CD4-positive, alpha-beta T cell treated with Interferon gamma for 1 hour (primary cell): ENCODE measurements around the gene EMILIN3.
A peak's percentile ranks its signal among the peaks of the same experiment; 100 is the strongest.

Experiments
- DNase-seq: peaks from one replicate; pipeline ENCODE4 v3.0.0-alpha.2; 2020

Gene EMILIN3

DNA sequence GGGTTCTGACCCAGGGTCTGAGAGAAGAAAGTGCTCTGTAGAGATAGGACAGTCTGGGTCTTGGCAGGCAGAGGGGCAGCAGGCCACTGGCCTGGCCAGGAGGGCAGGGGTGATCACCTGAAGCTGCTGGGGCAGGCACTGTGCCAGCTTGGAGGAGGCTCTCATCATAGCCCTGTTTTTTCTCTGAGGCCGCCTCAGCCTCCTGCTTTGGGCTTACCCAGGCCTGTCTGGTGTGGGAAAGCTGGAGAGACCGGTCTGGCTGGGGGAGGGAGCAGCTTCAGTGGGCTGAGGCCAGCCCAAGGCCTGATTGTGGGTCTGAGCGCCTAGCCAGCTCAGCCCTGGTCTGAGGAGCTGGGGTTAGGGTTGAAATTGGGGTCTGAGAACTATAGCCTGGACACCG, 22.1 kb downstream of the EMILIN3 start:
- DNase-seq: no peak

DNA sequence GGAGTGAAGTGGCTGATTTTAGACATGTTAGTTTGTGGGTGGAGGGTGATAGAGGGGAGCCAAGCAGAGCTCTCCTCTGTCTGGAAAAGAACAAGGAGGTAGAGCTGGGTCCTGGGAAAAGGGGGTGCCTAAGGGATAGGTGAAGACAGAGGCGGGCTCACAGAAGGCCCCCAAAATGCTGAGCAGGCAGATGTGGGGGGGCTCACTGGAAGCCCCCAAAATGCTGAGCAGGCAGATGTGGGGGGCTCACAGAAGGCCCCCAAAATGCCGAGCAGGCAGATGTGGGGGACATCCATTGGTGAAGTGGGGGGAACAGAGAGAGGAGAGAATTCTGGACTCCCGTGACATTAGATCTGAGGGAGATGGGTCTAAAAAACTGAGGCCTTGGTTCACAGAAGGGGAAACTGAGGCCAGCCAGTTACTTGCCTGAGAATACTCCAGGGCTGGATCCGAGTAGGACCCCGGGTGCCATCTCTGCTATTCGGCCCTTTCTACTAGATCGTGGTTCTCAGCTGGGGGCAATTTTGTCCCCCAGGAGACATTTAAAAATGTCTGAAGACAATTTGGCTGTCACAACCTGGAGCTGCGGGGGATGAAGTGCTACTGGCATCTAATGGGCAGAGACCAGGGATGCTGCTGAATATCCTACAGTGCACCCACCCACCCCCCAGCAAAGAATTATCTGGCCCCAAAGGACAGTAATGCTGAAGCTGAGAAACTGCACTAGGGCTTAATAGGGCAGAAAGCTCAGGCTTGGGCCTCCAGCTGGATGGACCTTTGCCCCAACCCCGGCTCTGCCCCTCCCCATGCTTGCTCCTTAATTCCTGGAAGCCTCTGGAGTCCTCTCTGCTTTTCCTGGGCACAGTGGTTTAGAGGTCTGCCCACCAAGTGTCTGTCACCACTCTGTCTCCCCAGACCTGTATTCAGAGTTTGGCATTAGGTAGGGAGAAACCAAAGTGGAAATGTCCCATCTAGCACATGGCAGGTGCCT, 23.8 kb downstream of the EMILIN3 start:
- no peak for DNase-seq

DNA sequence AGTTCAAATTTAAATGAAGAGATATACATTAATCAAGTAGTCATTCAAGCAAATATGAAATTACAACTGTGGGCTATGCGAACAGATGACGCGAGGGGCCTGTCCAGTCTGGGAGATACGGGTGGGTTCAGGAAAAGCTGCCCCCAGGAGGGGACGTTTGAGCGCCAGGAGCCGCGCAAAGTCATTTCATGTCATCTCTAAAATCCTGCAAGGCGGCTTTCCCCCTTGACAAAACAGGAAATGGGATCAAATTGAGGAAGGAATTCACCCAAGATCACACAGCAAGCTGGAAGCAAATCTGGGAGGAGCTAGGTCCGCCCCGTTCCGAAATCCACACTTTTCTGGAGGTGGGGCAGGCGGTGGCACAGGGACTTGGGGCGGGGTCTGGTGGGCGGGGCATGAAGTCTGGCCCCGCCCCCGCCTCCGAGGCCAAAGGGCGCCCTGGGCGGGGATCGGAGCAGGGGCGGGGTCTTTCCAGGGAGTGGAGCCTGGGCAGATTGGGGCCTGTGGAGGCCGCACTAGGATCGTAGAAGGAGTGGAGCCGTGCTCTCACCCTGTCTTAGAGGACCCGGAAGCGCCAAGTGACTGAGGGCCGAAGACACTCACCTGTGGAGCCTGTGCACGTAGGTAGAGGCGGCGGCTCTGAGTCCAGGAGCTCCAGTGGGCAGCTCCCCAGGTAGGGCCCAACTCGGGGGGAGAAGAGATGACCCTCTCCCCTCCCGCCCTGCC, 26.1 kb downstream of the EMILIN3 start, which contains the start of gene LPIN3:
LPIN3 (plus strand) TSS at position 495 of the 729 bp plus-strand sequence. CDS start 4,983 bp downstream, outside the sequence.
- peak; percentile 45 for DNase-seq

DNA sequence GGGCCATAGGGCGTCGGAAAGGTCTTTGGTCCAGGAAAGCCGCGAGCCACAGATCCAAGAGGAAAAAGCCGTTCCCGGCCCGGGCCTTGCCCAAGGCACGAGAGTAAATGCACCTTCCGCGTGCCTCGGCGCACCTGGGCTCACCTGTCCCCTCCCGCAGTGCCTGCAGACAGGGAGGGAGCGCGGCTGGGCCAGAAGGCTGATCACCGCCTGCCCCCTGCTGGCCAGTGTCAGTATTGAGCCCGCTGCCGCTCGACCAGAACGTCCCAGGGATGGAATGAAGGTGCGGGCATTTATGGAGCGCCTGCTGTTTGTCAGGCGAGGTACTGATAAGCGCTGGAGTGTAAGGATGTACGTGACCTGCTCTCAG, 26.7 kb downstream of the EMILIN3 start:
- DNase-seq: peak; percentile 76

DNA sequence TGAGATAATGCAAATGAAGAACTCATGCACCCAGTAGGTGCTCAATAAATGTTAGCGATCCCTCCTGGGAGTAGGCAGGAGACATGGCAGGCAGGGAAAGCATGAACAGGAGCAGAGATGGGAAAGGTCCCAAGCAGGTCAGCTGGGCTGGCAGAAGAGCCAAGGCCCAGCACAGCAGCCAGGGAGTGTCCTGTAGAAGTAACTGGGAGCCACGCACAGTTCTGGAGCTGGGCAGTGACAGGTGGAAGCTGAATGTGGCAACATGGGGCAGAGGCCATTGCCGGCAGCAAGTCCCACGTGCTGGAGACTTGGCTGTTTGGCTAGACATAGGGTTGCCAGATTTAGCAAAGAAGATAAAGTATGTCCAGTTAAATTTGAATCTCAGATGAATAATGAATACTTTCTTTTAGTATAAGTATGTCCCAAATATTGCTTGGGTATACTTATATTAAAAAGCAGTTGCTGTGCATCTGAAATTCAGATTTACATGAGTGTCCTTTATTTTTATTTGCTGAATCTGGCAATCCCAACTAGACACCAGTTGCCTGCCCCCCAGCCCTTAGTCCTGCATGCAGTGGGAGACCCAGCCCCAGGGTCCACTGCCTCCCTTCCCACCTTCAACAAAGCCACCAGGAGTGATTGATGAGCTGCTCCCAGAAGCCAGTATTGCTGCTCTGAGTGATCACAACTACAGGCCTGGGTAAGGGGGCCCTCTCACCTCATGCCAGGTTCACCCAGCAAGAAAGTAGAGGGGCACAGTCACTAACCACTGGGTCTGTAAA, 29.7 kb downstream of the EMILIN3 start:
- no peak for DNase-seq

DNA sequence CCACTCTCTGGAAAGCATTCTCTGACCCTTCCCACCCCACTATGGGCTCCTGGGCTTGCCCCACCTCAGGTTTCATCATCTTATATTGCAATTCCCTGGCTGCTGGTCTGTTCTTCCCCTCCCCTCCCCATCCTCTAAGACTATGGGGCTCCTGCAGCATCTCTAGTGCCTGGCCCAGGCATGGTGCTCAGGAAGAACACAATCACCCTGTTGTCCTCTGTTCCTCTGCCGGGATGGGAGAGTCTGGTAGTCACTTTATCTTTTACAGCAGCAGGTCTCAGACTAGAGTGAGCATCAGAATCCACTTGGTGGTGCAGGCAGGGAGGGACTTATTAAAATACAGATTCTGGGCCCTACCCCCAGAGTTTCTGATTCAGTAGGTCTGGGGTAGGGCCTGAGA, 31.0 kb downstream of the EMILIN3 start:
- DNase-seq: no peak

DNA sequence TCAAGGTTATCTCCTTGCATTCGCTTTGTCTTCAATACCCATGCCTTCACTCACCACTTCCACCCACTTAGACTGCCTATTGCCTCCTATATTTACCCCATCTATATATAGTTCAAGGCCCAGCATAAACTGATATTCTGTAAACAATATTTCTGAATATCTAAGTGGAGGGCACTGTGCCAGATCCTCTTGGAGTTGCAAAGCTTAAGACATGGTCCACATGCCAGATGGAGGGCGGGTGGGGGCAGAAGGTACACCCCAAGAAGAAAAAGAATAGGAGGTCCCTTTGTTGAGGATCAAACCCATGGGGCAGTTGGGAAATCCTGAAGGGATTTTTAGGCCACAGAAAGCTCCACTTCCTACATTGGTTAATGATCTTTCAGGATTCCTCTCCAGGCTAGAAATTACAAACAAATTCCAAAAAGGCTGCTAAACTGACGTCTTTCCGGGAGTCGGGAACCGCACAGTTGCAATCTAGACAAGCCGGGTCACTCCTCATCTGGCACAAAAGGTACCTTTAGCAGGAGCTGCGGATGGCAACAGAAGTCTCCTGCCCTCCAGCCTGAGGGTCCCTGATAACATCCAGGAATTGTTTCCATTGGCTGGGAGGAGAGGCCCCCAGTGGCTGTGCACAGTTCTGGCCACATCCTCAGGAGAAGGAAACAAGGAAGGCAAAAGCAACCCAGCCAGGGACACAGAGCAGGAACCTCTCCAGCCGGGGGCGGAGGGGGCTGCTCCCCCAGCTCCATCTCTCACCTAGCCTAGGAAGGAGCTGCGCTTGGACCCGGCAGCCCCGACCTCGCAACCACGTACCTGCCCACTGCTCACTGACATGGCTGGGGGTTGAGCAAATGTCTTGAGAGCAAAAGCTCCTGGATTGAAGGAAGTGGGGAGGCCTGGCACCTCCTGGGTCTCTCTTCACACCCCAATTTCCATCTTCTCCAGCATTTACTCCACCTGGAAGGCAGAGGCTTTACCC, 31.9 kb downstream of the EMILIN3 start:
- DNase-seq: no peak

DNA sequence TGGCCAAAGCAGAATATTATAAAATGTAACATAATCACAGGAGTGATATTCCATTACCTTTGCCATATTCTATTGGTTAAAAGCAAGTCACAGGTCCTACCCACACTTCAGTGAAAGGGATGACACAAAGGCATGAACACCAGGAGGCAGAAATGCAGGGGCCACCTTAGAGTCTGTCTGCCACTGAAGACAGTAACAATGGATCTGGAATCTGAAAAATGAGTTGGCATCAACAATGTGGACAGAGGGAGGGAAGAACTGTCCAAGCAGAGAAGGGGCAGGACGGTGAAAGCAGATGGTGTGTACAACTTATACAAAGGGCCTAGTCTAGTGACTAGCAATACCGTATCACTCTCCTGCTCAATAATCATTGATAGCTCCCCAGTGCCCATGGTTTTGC, 32.6 kb downstream of the EMILIN3 start:
- DNase-seq: no peak

DNA sequence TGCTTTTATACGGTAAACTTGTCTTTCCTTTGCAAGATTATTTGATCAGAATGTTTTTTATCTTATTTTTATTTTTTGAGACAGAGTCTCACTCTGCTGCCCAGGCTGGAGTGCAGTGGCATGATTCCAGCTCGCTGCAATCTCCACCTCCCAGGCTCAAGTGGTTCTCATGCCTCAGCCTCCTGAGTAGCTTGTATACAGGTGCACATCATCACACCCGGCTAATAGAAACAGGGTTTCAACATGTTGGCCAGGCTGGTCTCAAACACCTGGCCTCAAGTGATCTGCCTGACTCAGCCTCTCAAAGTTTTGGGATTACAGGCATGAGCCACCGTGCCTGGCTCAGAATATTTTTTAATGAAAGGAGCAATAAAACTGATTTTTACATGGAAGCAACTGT, 34.9 kb downstream of the EMILIN3 start:
- DNase-seq: no peak

DNA sequence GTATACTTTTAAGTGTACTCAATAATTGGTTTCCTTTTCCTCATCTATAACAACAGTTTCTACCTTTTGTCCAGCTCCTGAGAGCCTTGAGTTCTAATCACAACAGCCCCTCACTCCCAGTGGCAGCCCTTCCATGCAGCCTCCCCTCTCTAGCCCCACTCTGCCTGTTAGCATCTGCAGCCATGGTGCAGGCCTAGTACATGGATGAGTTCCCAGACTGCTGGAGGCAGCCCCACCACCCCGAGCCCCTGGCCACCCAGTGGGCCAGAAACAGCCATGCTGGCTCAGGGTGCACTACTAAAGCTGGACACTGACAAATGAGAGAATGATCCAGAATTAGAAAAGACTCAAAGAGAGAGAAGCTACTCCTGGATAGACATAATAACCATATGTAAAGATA, 35.7 kb downstream of the EMILIN3 start:
- no peak for DNase-seq

DNA sequence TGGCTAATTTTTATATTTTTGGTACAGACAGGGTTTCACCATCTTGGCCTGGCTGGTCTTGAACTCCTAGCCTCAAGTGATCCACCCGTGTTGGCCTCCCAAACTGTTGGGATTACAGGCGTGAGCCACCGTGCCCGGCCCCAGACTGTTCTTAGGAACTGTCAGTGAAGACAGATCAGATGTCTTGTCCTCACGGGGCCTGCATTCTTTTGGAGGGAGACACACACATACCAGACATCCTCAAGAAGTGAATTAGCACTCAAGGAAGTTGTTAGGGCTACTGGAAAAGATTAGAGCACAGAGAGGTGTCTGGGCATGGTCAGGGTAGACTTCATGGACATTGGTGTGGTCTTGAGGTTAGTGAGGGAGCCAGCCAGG, 36.3 kb downstream of the EMILIN3 start:
- DNase-seq: no peak

DNA sequence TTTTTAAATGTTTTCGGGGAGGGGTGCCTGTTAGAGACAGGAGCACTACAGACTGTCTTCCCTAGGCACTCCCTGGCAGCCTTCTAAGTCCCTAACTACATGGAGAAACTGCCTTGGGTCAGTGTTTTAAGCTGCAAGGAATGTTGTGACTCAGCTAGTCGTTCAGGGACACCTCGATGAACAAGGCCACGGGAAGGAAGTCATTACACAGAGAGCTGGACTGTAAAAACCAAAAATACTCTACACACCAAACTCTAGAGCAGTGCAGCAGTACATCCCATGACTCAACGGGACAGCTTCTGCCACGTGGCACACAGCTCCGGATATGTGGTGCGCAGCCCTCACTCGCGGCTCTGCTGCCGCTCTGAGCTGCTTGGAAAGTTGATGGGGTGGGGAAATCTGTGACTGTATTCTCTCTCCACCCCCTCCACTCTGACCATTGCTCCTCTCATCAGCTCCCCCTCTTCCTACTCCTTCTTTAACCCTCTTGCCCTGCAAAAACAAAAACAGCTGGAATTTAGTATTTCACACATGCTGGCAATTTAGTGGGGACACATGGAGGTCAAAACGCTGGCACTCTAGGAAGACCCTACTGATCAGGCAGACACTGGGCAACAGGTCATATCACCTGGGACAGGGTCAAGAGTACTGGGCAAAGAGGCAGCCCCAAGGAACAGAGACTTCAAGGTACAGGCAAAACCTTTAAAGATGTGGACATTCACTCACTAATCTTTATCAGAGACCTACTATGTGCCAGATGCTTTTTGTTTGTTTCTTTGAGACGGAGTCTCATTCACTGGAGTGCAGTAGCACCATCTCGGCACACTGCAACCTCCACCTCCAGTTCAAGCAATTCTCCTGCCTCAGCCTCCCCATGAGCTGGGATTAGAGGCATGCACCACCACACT, 36.9 kb downstream of the EMILIN3 start:
- DNase-seq: peak; percentile 55

DNA sequence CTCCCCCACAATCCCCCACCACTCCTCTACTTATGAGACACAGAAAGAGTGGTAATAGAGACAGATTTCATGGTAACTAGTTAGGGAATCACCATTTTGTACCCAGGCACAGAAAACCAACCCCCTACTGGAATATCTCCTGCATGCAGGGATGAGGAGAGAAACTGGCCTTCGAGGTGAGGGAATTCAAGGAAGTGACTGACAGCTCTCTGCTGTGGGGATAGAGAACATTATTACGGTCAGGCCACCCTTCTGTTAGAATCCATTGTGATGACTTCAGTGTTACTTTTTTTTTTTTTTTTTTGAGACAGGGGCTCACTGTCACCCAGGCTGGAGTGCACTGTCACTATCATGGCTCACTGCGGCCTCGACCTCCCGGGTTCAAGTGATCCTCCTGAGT, 39.4 kb downstream of the EMILIN3 start:
- no peak for DNase-seq

DNA sequence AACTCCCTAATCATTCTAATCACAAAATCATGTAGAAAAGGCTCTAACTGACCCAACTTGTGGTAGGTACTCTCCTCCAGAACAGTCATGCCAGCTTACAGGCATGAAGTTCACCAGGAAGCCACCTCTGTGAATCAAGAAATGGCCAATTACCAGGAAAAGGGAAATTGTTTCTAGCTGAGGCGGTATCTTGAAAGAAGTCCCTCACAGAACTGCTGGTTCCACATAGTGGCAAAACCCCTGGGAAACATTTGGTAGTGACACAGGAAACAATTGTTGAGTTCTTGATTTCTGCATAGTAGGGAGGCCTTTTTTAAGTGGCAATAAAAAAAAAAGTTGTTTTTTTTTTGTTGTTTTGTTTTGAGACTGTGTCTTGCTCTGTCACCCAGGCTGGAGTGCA, 45.6 kb downstream of the EMILIN3 start:
- DNase-seq: no peak

DNA sequence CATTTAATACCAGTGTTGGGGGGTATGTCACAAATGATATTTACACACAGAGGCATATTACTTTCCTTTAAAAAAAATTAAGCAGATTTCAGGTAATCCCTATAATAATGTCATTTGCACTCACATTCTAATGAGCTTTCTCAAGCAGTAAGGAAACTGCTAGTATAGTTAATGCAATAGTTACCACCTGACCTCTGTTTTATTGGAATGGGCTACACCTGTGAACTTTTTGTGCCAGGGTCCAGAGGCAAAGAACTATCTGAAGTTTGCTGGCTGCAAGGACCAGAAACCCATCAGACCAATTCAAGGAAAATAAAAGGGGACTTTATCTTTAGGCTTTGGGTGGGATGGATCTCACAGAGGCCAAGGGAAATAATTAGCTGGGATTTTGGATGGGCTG, 46.2 kb downstream of the EMILIN3 start:
- no peak for DNase-seq

DNA sequence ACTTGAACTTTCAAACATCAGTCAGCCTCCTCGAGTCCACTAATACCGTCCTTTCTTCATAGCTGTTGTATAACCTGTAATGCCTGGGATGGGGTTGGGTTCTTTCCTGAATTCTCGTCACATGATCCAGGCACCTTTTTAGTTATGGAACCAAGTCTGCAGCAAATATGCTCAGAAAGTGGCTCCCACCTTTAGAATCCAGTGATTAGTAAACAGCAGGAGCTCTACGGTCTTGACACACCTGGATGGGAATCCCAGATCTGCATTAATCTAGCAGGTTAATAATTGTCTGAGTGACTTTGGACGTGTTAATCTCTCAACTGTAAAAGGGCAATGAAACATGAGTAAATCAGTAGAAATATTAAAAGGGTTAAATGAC, 48.4 kb downstream of the EMILIN3 start:
- no peak for DNase-seq

DNA sequence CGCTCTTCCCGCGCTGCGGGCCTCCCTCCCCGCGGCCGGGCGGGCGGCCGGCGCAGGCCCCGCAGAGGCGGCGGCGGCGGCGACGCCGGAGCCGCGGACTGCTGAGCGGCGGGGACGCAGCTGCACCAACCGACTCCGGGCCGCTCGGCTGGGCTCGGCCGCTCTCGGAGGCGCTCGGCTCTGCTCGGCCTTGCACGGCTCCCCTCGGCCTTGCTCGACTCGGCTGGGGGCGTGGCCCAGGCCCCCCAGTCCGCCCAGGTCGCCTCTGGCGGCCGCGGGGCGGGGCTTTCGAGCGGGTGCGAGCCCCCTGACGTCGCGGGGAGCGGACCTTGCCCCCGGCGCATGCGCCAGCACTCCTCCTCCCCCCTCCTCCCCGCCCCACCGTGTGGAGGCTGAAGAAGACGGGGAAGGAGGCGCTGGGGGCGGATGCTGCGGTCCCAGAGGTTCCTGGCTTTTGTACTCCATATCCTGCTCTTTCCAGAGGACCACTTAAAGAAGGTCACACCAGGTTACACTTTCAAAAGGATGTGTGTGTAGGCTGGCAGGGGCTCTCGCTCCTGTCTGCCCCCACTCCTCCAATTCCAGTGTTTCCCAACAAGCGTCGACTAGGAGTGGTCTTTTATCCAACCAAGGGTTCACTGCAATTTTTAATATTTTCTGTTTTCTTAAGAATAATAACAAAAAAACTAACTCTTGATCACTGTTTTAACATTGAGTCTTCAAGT, 48.9 kb downstream of the EMILIN3 start, which contains the start of gene ZHX3:
ZHX3 (minus strand) TSS at position 186 of the 725 bp plus-strand sequence. CDS start 112,815 bp downstream, outside the sequence.
- DNase-seq: peak; percentile 98

DNA sequence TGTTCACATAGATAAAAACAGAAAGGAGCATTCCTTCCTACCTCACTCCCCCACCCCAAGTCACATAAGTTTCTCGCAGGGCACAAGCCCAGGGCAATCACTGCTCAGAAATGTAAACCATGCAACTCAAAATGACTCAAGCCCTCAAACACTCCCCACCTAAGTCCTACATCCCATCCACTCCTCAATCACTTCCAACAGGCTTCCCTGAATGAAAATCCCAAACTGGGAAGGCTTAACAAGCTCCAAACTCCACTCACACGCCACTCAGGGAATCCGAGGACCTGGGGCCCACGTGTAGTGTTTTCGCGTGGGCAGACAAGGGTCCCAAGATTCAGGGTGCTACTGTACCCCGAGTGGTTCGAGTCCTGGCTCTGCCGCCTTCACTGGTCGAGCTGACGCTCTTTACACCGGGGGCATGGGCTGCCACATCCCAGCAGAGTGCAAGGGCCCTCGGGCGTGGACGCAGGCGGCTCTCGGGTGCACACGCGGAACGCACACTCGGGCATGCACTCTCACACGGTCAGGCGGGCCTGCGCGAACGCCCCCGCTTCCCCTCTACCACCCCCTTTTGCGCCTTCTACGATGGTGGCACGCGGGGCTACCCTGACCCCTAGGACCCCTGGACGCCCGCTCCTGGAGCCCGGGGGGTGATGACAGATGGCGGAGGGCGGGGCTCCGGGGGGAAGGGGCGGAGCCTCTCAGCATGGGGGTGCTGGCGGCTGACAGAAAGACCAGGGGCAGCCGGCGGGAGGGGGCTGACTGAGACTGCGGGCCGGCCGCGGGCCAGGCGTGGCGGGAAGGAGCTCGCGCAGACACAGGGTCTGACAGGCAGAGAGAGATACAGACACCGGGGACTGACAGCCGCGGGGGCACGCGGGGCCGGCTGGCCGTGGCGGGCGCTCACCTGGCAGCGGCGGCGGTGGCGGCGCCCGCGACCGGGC, 49.7 kb downstream of the EMILIN3 start:
- DNase-seq: peak; percentile 72

DNA sequence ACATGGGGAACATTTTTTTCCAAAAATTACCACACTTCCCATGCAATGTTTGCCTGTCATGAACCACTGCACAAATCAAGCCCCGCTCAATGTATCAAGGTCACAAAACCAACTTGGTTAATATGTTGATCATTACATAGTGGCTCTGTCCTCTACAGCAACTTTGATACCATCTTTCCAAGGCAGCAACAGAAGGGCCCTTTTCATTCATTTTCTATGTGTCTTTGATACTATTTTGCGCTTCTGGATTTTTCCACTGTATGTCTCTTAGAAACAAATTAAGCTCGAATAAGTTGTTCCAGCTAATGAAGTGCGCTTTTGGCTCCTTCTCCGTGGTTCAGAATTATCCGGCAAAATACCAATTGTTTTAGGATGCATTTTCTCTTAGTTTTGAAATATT, 50.6 kb downstream of the EMILIN3 start:
- DNase-seq: no peak
